GM18951 (cell line): ENCODE data around the gene RASGRF2.

Experiments
- POLR2A ChIP-seq: IDR thresholded peaks from 4 replicates; pipeline ENCODE4 v1.6.1; 2011; ENCODE audit warnings: mild to moderate bottlenecking; ENCODE audit not compliant: insufficient read length, insufficient read depth; ENCODE audit errors: extremely low read depth
- in situ Hi-C: fragments of 300-500 bp; cut with MboI; formaldehyde crosslinking; loops from one replicate; pipeline ENCODE4 v1.12.0; 2022; ENCODE audit warnings: low sequenced_read_pairs, mixed read lengths, inconsistent platforms; ENCODE audit not compliant: unreplicated experiment

Gene RASGRF2

DNA sequence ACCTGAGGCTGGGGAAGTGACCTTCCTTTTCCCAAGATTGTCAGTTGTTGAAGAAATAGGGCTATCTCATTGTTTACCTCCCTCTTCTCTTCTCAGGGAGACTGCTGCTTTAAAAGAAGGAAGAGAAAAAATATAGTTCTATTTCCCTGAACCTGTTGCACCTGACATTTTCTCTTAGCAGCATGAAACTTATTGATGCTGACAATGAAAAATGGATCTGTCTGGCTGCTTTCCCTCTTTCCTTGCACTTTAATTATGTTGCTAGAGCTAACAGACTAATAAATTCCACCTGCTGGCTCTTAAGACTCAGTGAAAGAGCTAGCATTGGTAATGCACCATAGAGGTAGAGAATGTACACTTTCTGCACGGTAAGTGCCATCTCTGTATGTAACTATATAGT lies 266.8 kb downstream of the RASGRF2 start:
- in situ Hi-C loops = no loop called here

DNA sequence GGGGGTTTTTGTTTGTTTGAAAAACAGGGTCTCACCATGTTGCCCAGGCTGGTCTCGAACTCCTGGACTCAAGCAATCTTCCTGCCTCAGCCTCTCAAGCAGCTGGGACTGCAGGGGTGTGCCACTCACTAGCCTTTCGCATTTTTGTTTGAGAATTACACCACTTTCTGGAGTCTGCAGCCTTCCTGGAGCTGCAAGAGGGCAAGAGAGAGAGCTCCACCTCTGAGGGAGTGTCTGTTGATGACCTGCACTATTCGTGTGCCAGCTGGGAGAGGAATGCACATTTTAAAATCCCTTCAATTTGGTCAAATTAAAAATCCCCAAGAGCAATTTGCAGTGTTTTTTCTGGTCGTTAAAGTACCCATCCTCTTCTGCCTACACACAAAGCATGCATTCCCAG lies 267.9 kb downstream of the RASGRF2 start:
- in situ Hi-C loops = no loop called here
- TF ChIP-seq POLR2A = no peak

More for the DNA sequence above, 266.8 kb downstream of the RASGRF2 start:
- no peak for TF ChIP-seq POLR2A

DNA sequence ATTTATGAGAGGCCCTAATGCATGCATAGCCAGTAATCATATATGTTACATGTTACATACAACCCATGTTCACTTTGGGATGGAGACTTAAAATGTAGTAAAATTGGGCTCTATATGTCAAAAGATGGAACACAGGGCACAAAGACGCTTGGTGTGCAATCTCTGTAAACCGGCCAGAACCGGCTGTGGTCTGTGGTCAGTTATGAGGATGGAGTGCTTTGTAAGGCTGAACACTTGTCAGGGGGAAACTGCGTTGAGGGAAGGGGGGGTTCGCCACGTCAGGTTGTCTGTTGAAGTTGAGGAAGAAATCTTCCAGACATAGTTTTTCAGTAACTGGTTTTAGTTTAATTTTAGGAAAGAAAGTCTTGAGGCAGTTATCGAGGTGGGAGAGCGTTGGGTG lies 270.3 kb downstream of the RASGRF2 start:
- in situ Hi-C loops = no loop called here
- no peak for TF ChIP-seq POLR2A

DNA sequence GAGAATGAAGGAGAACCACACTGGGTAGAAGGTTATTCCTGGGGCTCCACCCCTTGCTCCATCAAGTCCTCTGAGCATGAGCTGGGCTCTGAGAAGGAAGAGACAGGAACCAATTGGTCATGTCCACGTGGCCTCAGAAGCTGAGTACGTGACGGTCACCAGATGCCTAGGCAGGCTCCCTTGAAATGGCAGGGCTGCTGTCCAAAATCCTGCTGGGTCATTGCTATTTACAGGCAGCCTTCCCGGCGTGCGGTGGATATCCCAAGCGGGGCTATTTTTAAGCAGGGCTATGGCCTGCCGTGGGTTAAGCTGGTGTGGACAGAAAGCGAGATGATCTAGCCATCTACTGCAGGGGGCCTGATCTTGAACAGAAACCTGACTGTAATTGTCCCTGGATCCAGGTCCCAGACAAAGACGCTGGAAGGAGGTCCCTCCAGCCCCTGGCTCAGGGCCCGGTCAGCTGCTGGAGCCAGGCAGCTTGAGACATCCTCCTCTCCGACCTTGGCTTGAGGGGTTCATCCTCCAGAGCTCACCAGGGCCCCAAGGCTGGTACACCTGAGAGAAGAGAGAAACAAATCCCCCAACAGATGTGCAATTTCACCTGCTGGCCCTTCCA lies 272.4 kb downstream of the RASGRF2 start:
- TF ChIP-seq POLR2A = no peak
- in situ Hi-C loops = no loop called here

DNA sequence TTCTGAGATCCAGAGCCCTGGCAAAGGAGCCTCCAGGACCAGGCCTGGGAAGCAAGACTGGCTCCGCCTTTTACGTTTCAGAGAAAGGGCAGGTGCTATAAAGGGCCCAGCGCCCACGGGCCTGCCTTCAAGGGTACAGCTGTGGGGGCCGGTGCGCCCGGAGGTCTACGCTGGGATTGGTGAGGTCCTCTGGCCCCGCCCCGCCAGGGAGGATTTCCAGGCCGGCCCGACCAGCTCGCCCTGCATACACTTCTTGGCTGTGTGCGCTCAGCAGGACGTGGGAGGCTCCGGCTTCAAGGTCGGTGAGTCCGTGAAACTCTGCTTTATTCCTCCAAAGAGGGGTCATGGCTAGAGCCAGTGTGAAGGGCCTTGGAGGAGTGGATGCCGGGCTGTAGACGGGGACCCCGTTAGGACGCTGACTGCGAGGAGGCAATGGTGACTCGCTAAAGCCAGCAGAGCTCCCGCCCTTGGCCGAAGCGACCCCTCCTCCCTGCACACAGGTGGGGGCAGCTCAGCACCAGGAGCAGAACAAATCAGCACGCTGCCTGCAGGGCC lies 273.0 kb downstream of the RASGRF2 start, which contains the start of gene CKMT2:
CKMT2 (plus strand) TSS at position 243 of the 555 bp plus-strand sequence. CDS start 17,811 bp downstream, outside the sequence.
- TF ChIP-seq POLR2A = no peak
- in situ Hi-C loops = no loop called here

DNA sequence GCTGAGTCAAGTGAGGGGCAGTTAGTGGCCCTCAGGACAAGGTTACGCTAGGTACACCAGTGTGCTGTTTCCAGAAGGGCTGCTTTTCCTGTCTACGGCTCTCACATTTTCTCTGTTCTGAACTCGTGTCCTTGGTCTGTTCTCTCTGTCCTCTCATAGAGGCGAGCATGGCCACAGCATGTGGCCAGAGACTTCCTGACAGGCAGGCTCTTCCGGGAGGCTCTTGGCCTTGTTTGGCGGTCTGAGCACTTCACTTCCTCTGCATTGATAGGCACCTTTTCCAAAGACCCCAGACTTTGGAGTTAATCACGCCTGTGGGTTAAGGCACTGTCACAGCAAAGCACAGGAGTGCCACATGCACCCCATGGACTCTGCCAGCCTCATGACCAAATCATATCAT lies 274.1 kb downstream of the RASGRF2 start:
- no peak for TF ChIP-seq POLR2A
- in situ Hi-C loops = no loop called here

DNA sequence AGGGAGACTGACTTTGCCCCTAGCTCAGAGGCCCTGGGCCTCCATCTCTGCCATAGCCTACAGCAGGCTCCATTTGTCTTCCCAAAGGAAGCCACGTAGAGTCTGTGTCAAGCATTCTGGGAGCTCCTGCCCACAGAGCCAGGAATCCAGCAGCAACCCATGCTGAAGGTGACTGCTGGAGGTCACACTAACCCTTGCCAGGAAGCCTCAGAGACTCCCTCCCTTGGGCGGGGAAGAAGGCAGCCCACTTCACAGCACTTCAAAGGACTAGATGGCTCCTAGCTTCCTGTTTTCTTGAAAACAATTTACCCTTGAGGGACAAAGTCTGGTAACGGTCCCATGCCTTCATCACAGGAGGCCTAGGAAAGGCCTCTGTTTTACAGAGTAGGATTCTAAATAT lies 274.6 kb downstream of the RASGRF2 start:
- no peak for TF ChIP-seq POLR2A
- in situ Hi-C loops = no loop called here

DNA sequence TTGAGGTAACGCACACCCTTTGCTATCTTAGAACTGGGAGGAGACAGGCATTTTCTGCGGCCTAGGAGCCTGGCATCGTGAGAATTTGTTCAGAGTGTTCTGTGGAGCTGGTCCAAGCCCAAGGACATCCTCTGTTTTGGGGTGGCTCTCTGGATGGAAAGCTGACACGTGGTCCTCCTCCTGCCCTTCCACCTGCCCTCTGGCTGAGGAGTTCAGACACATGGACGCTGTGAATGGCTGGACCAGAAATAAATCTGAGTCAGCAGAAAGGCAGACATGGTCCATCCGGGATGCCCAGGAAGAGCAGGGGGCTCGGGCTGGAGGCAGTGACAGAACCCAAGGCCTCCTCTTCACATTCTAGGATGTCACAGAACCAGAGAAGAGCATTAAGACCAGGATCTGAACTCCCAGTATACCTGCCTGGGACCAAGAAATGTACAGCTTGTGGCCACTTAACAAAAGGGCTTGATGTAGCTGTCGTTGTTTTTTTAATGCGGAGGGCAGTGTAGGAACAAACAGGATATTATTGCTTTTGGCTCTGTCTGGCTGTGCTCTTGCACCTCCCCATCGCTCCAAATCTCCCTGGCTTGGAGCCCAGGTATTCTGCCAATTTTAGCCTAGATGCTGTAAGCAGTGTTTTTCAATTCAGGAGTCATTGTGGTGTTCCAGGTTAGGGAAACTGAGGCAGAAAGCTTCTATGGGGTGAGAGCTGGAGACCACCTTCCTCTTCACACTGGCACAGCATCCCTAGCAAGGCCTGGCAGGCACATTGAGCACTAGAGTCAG lies 275.3 kb downstream of the RASGRF2 start:
- no peak for TF ChIP-seq POLR2A
- in situ Hi-C loops = no loop called here

DNA sequence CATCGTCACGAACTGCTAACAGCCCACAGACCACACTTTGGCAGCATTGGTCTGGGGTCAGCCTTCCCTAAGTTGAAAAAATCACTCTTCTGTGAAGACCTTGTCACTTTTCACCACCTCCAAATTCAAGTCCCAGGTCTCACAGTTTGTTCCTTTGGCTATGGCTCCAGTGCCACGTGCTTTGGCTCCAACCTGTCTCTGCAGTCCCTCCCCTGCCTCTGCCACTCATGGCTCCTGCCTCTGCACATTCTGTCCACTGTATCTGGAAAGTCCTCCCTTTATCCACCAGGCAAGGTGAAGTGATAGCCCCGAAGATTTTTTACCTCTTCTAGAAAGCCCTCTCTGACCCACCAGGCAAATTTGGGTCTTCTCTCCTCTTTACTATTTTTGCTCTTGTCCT lies 278.3 kb downstream of the RASGRF2 start:
- no peak for TF ChIP-seq POLR2A
- in situ Hi-C loops = no loop called here

DNA sequence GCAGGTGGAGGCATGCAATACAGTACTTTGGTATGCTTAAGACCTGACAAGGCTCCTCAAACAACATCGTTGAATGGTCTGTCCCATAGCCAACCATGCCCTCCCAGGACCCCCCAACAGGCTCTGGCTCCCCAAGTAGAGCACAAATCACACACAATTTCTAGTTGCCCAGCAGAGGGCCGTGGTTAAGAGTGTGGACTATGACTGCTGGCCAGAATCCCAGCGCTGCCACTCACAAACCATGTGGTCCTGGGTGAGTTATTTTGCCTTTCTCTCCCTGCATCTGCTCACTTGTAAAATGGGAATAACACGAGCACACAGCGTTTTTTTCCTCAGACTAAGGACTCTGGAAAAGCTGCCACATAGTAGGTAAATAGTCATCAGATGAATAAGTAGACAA lies 279.4 kb downstream of the RASGRF2 start:
- no peak for TF ChIP-seq POLR2A

DNA sequence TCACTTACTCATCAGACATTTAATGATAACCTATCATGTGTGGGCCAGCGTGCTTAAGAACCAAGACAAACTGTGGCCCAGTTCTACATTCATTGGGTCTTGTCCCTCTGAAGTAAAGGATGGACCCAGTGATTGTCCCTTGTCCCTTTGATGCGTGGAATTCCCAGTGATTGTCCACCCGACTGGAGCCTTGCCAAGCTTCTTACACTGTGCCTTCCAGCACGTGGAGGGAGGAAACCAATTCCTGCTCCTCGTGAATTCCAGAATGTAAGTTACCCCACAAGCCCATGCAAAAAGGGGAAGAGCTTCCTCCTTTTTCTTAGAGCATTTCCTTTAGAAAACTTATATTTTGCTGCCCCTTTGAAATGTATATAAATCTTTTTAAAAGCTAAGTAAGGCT lies 280.8 kb downstream of the RASGRF2 start:
- in situ Hi-C loops = no loop called here
- no peak for TF ChIP-seq POLR2A

More for the DNA sequence above, 279.4 kb downstream of the RASGRF2 start:
- in situ Hi-C loops = no loop called here

DNA sequence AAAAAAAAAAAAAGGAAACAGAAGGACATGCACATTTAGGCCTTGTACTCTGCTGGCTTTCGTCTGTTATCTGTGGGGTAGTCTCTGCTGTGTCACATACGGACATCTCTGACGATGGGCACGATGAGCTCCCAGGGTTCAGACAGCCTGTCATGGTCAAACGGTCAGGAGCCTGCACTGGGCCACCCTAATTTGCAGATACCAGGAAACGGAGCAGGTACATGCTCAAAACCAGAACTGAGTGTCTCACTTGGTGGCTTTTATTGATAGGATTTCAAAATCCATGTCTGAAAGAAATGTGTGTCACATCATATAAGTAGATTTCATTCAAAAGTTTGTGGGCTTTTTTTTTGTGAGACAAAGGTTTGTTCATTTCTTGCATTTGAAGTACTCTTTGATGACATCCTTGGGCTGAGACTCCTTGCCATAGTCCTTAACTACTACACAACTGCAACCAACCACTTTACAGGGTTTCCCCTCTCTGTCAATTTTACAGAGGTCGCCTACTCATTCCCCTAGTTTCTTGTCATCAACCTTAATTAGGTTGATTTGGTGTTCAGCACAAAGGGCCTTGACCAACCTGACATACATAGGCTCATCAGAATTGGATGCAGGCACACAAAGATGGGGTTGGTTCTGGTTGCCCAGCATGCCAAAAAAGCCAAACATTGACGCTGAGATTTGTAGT lies 281.9 kb downstream of the RASGRF2 start:
- in situ Hi-C loops = no loop called here
- no peak for TF ChIP-seq POLR2A

DNA sequence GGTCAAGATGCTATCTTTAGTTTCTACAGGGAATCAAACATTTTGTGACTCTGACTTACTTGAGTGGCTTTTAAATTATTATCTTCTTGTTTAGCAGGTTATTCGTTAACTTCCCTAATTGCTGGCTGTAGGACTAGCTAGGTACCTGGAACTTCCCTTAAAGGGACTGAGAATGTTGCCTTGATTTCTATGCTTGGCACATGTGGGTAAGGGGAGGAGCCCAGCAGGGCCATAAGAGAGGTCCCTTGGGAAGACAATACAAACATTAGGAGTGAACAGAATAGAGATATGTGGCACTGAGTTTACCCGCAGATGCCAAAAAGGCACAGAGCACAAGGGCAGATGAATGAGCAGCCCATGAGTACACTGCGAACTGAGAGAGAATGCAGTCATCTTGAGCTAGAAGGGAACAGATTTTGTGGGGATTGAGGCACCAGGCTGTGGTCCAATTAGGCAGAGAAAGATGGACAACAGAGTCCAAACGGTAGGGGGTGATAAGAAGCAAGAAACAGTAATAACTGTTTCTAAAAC lies 282.8 kb downstream of the RASGRF2 start:
- in situ Hi-C loops = no loop called here
- no peak for TF ChIP-seq POLR2A
